Nephron (organoid): Measurements from ENCODE around the gene NBPF14.
"Not testable (repeated sequence)": the region's sequence is repeated elsewhere in the genome, so short reads cannot be mapped to it uniquely, and the experiment has no call there.

ENCODE experiments used
- H3K27ac Mint-ChIP-seq, 3 experiments: 2 replicates each; pipeline ENCODE4 v1.8.0; 2020; ENCODE audit warnings: mixed read lengths in 3 of 3, mild to moderate bottlenecking in 2 of 3, moderate library complexity in 1 of 3
- H3K27me3 Mint-ChIP-seq: 2 replicates; pipeline ENCODE4 v1.8.0; 2021; ENCODE audit warnings: low read depth, mild to moderate bottlenecking, moderate library complexity, mixed read lengths
- H3K36me3 Mint-ChIP-seq: 2 replicates; pipeline ENCODE4 v1.8.0; 2020; ENCODE audit warnings: low read depth, mixed read lengths
- H3K4me1 Mint-ChIP-seq: 2 replicates; pipeline ENCODE4 v1.8.0; 2020; ENCODE audit warnings: mixed read lengths
- H3K4me3 Mint-ChIP-seq, 3 experiments: 2 replicates each; pipeline ENCODE4 v1.8.0; 2020; ENCODE audit warnings: mild to moderate bottlenecking in 3 of 3, mixed read lengths in 3 of 3, moderate library complexity in 2 of 3
- H3K9me3 Mint-ChIP-seq: 2 replicates; pipeline ENCODE4 v1.8.0; 2020; ENCODE audit warnings: mixed read lengths

Gene NBPF14

GRCh38 chr1:148512571-148513184, 83.1 kb downstream of the NBPF14 start:
- H3K27me3 Mint-ChIP-seq, H3K27ac Mint-ChIP-seq, H3K36me3 Mint-ChIP-seq, H3K9me3 Mint-ChIP-seq, H3K4me3 Mint-ChIP-seq, H3K4me1 Mint-ChIP-seq: not testable (repeated sequence)

- H3K4me1 Mint-ChIP-seq, H3K4me3 Mint-ChIP-seq, H3K27me3 Mint-ChIP-seq, H3K27ac Mint-ChIP-seq, H3K36me3 Mint-ChIP-seq, H3K9me3 Mint-ChIP-seq: not testable (repeated sequence)
These were observed 101.9 kb downstream of the NBPF14 start for GRCh38 chr1:148493933-148494332.

- H3K9me3 Mint-ChIP-seq, H3K27me3 Mint-ChIP-seq, H3K4me3 Mint-ChIP-seq, H3K27ac Mint-ChIP-seq, H3K4me1 Mint-ChIP-seq, H3K36me3 Mint-ChIP-seq: not testable (repeated sequence)
These were observed 112.8 kb downstream of the NBPF14 start, which contains the start of gene PPIAL4G for GRCh38 chr1:148483029-148483428. Gene PPIAL4G, minus strand, starts transcription at chr1:148483302. Its CDS starts 50 bp downstream, at chr1:148483252.
